Measurements from ENCODE around the gene SOX1.

GRCh38 chr13:112103260-112103838, 36.4 kb downstream of the SOX1 start:
- TF ChIP-seq CTCF (IDR thresholded peaks at IDR 0.05) (no peak), POLR2A (IDR thresholded peaks at IDR 0.05) (no peak)

Measured in body of pancreas (tissue), 4 donors.